HepG2 (cell line): ENCODE data around the gene DMPK. TPM values are rescaled to one million over a fixed set of nuclear protein-coding genes. Genes with fewer than 3 reads are reported as not detected.

Source experiments
- ATAC-seq: fragments of 200-7000 bp; cut with Tn5 transposase; 3 replicates; pipeline ENCODE4 v1.9.1; 2020; ENCODE audit warnings: mild to moderate bottlenecking, moderate library complexity
- BruUV-seq: library from RNA; stranded (reverse); fragments of 400-500 nt; replicated peaks from 2 replicates; lab custom pipeline; 2021; lab: Mats Ljungman, UMichigan
- CTCF ChIA-PET: fragments of 300-600 bp; formaldehyde crosslinking; extraction: SDS; loops from one replicate; lab custom pipeline; 2021; ENCODE audit warnings: low total read pairs, inconsistent platforms, low intra/inter-chr PET ratio; lab: Yijun Ruan, JAX
- POLR2A ChIA-PET: fragments of 350-600 bp; sonication (Branson Sonifier 250); formaldehyde crosslinking; loops from one replicate; lab custom pipeline; 2020; ENCODE audit warnings: antibody characterized with exemption, inconsistent platforms; lab: Yijun Ruan, JAX
- DNase-seq: peaks from one replicate; pipeline ENCODE4 v3.0.0-alpha.2; 2015; ENCODE audit warnings: low spot score
- FAIRE-seq: peaks from 3 replicates; lab custom pipeline; 2011; peaks lifted over from hg19 to GRCh38; lab: Jason Lieb, UNC
- H2AFZ ChIP-seq: one replicate; pipeline ENCODE4 v1.6.1; 2011; ENCODE audit warnings: low read length, inconsistent platforms
- H3K27ac ChIP-seq: fragments of 300-600 bp; 3 replicates; pipeline ENCODE4 v1.8.0; 2011; ENCODE audit warnings: mixed run types, mild to moderate bottlenecking, mixed read lengths, low read length, inconsistent platforms; ENCODE audit not compliant: insufficient read depth; ENCODE audit errors: extremely low read length
- H3K27me3 ChIP-seq, 2 experiments: fragments of 200-600 bp in 1 of 2; 2 replicates in 1 of 2; 3 replicates in 1 of 2; pipeline versions ENCODE4 v1.6.0 to v1.8.0; 2011; ENCODE audit warnings: low read length in 2 of 2, mild to moderate bottlenecking in 2 of 2, moderate library complexity in 2 of 2, inconsistent platforms in 1 of 2; ENCODE audit not compliant: insufficient read depth in 2 of 2, control insufficient read depth in 1 of 2
- H3K36me3 ChIP-seq, 2 experiments: fragments of 200-600 bp in 1 of 2; replicated peaks in 1 of 2; 2 replicates in 1 of 2; 3 replicates in 1 of 2; pipeline versions ENCODE4 v1.5.1 to v1.8.0; 2011; ENCODE audit warnings: low read length in 2 of 2, inconsistent platforms in 1 of 2; ENCODE audit not compliant: insufficient read depth in 2 of 2, control insufficient read depth in 1 of 2
- H3K4me1 ChIP-seq: 2 replicates; pipeline ENCODE4 v1.5.1; 2012; ENCODE audit warnings: low read length, inconsistent platforms; ENCODE audit not compliant: insufficient read depth
- H3K4me2 ChIP-seq: 2 replicates; pipeline ENCODE4 v1.6.0; 2011; ENCODE audit warnings: low read depth, low read length, inconsistent platforms
- H3K4me3 ChIP-seq, 3 experiments: fragments of 200-600 bp in 1 of 3; sonication (generic), shearing (Covaris generic) in 1 of 3; replicated peaks in 1 of 3; 2 replicates each; pipeline ENCODE4 v1.5.1; 2011 to 2016; ENCODE audit warnings: low read length in 3 of 3, inconsistent platforms in 2 of 3, low read depth in 2 of 3, mild to moderate bottlenecking in 2 of 3, control low read depth in 1 of 3, mixed read lengths in 1 of 3; ENCODE audit not compliant: insufficient read depth in 1 of 3
- H3K79me2 ChIP-seq: one replicate; pipeline ENCODE4 v1.6.1; 2011; ENCODE audit warnings: low read length, inconsistent platforms; ENCODE audit not compliant: insufficient read depth
- H3K9ac ChIP-seq: 2 replicates; pipeline ENCODE4 v1.6.0; 2011; ENCODE audit warnings: mild to moderate bottlenecking, low read depth, low read length, inconsistent platforms; ENCODE audit not compliant: insufficient read depth
- H3K9me3 ChIP-seq: 2 replicates; pipeline ENCODE4 v1.5.1; 2012; ENCODE audit warnings: mild to moderate bottlenecking, low read length
- H4K20me1 ChIP-seq: 2 replicates; pipeline ENCODE4 v1.6.0; 2011; ENCODE audit warnings: inconsistent platforms, mild to moderate bottlenecking, low read length, moderate library complexity; ENCODE audit not compliant: insufficient read depth
- FOXM1 ChIP-seq: sonication (generic); formaldehyde crosslinking; IDR thresholded peaks from 2 replicates; pipeline ENCODE4 v1.5.0; 2020; ENCODE audit warnings: missing genetic modification reagents
- MEIS1 ChIP-seq: sonication (generic); formaldehyde crosslinking; IDR thresholded peaks from 2 replicates; pipeline ENCODE4 v1.9.0; 2021; ENCODE audit warnings: mild to moderate bottlenecking, missing genetic modification reagents, moderate library complexity, borderline replicate concordance
- NR2F6 ChIP-seq, 2 experiments: IDR thresholded peaks; 2 replicates each; pipeline ENCODE4 v1.6.1; 2016; ENCODE audit warnings: antibody characterized with exemption in 1 of 2, mild to moderate bottlenecking in 1 of 2
- ZMAT5 ChIP-seq: sonication (generic); formaldehyde crosslinking; IDR thresholded peaks from 2 replicates; pipeline ENCODE4 v1.5.0; 2020; ENCODE audit warnings: mild to moderate bottlenecking, low read depth, missing genetic modification reagents, borderline replicate concordance
- ZNF10 ChIP-seq: sonication (generic); formaldehyde crosslinking; IDR thresholded peaks from 2 replicates; pipeline ENCODE4 v1.4.0; 2020; ENCODE audit warnings: mild to moderate bottlenecking, low read depth, missing genetic modification reagents, borderline replicate concordance
- ZNF501 ChIP-seq: sonication (generic); formaldehyde crosslinking; IDR thresholded peaks from 2 replicates; pipeline ENCODE4 v1.5.1; 2020; ENCODE audit warnings: mild to moderate bottlenecking, moderate library complexity, missing genetic modification reagents
- WGBS: methylation state at CpG from one replicate; pipeline ENCODE4 v1.1.6; 2017; ENCODE audit warnings: low lambda C conversion rate; 5-methylcytosine and 5-hydroxymethylcytosine counted together
- in situ Hi-C: cut with HindIII; loops from 2 replicates; pipeline ENCODE4 v1.10.0; 2017; ENCODE audit warnings: low pct_unique_long_range_greater_than_20kb; ENCODE audit not compliant: extremely low pct_ligation_motif_present
- intact Hi-C: fragments of 100-400 bp; cut with micrococcal nuclease; formaldehyde crosslinking; loops from one replicate; pipeline ENCODE4 v1.10.0; 2022; ENCODE audit not compliant: unreplicated experiment
- polyA plus RNA-seq, 8 experiments: library from polyadenylated mRNA; depleted of rRNA in 3 of 8; stranded (reverse) in 7 of 8; unstranded in 1 of 8; fragments of >200 nt; fragmentation: Illumina TruSeq in 4 of 8; extraction: Trizol in 4 of 8; gene quantifications; 2 replicates each; pipeline versions ENCODE4 v1.2.1 to v1.2.3, GENCODE V29; 2011 to 2016; ENCODE audit warnings: low read depth in 4 of 8, missing spikeins in 1 of 8, mixed read lengths in 1 of 8; ENCODE audit not compliant: insufficient read depth in 1 of 8
- total RNA-seq, 5 experiments: library from RNA; depleted of rRNA; stranded (reverse); fragments of >200 nt; fragmentation: Illumina TruSeq; extraction: Trizol; gene quantifications; 2 replicates each; pipeline ENCODE4 v1.2.3, GENCODE V29; 2016; ENCODE audit warnings: low read depth in 1 of 5
- TF ChIP-seq, protein P1 (sequence below): sonication (generic); formaldehyde crosslinking; IDR thresholded peaks from 2 replicates; pipeline ENCODE4 v1.8.0; 2022; ENCODE audit warnings: low read depth, missing genetic modification reagents
- TF ChIP-seq, protein P2 (sequence below): sonication (generic); formaldehyde crosslinking; IDR thresholded peaks from 2 replicates; pipeline ENCODE4 v1.4.0; 2020; ENCODE audit warnings: mild to moderate bottlenecking, missing genetic modification reagents
- TF ChIP-seq, protein P3 (sequence below): sonication (generic); formaldehyde crosslinking; IDR thresholded peaks from 2 replicates; pipeline ENCODE4 v1.5.0; 2020; ENCODE audit warnings: missing genetic modification reagents, mild to moderate bottlenecking, borderline replicate concordance
- TF ChIP-seq, protein P4 (sequence below): sonication (generic); formaldehyde crosslinking; IDR thresholded peaks from 2 replicates; pipeline ENCODE4 v1.4.0; 2020; ENCODE audit warnings: mild to moderate bottlenecking, missing genetic modification reagents
- TF ChIP-seq, protein P5 (sequence below): sonication (generic); formaldehyde crosslinking; IDR thresholded peaks from 2 replicates; pipeline ENCODE4 v1.4.0; 2020; ENCODE audit warnings: low read depth, missing genetic modification reagents
- TF ChIP-seq, protein P6 (sequence below): sonication (generic); formaldehyde crosslinking; conservative IDR thresholded peaks from 2 replicates; pipeline ENCODE4 v1.4.0; 2020; ENCODE audit warnings: missing genetic modification reagents

The DMPK gene
- total and polyA plus RNA-seq, 2 of the 13 experiments (the other 11 are each of a cell fraction or from before 2014, with no cell fraction given): 5.3 to 8.8 TPM

DNA sequence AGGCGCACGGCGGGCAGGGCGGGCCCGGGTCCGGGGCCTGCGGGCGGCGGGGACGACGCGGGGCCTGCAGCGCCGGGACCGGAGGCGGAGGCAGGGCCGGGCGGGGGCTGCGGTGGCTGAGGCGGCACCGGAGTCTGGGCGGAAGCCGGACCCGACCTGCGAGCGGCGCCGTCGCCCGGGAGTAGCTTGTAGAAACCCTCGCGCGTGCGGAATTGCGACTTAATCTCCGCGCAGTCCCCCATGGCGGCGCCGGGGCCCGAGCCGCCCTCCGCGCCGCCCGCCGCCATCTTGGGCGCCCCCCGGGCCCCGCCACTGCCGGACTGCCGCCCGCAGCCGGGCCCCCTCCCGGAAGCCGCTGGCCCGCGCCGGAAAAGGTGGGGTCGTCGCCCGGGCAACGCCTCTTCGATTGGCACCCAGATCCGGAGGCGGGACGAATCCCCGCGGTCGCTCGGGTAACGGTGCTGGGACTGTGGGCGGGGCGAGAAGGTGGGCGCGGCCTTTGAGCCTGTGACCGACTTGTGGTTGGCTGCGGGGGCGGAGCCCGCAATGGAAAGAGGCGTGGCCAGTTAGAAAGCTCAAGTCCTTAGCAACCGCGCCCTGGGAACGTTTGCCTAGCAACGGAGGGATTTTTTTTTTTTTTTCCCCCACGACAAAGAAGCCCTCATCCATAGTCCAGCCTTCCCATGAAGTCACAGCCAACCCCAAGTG is 10.3 kb upstream of the DMPK start, which contains the start of gene DMWD:
Gene DMWD, minus strand, starts transcription at position 376 of the 708 bp plus-strand sequence. Its CDS starts 89 bp downstream, at position 287.
- DNase-seq (peak; percentile 96), FAIRE-seq (peak; percentile 93), ATAC-seq (peak; percentile 92)
- Histone ChIP-seq H3K27me3 (peaks cover 0 to 9% of the 10 kb centered on the region in 2 experiments; a peak in 1 of 5 replicates), H3K4me1 (peaks cover 20% of the 10 kb centered on the region), H4K20me1 (no peaks in the 10 kb centered on the region), H3K4me2 (peak within 1 kb of the TSS; percentile 100), H3K9ac (peak within 1 kb of the TSS; percentile 88), H3K4me3 (peak within 1 kb of the TSS; percentile 93 to 99 (median 94)), H3K36me3 (peaks cover 11 to 21% of the 10 kb centered on the region in 2 experiments), H3K27ac (peak within 1 kb of the TSS; percentile 55), H2AFZ (no peak within 1 kb of the TSS), H3K79me2 (peaks cover 14% of the 10 kb centered on the region), H3K9me3 (no peaks in the 10 kb centered on the region)
- ChIA-PET CTCF (interaction anchor here (1.3 kb wide), 1 partner anchor 90 kb away, joined by 5 read pairs; no protein-coding TSS in a partner anchor), POLR2A (interaction anchor here (0.6 to 2.3 kb wide), 14 partner anchors 13 to 110 kb away, joined by 3 to 23 read pairs (median 3); partner anchors contain the start of genes MYPOP, SIX5 and SYMPK)
- in situ Hi-C loops (no loop called here), intact Hi-C loops (no loop called here)
- BruUV-seq: no TSS peak
- 1% methylated on average over 10 of the region's 86 CpGs for WGBS
- TF ChIP-seq MEIS1: no peak
- TF ChIP-seq, protein P1, sequence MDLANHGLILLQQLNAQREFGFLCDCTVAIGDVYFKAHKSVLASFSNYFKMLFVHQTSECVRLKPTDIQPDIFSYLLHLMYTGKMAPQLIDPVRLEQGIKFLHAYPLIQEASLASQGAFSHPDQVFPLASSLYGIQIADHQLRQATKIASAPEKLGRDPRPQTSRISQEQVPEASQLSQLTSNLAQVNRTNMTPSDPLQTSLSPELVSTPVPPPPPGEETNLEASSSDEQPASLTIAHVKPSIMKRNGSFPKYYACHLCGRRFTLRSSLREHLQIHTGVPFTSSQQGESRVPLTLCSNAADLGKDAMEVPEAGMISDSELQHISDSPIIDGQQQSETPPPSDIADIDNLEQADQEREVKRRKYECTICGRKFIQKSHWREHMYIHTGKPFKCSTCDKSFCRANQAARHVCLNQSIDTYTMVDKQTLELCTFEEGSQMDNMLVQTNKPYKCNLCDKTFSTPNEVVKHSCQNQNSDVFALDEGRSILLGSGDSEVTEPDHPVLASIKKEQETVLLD (CRISPR knock-in tag): no peak
- no peak for TF ChIP-seq FOXM1 (CRISPR knock-in tag)
- TF ChIP-seq, protein P2, sequence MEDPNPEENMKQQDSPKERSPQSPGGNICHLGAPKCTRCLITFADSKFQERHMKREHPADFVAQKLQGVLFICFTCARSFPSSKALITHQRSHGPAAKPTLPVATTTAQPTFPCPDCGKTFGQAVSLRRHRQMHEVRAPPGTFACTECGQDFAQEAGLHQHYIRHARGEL (CRISPR knock-in tag): no peak
- TF ChIP-seq, protein P3, sequence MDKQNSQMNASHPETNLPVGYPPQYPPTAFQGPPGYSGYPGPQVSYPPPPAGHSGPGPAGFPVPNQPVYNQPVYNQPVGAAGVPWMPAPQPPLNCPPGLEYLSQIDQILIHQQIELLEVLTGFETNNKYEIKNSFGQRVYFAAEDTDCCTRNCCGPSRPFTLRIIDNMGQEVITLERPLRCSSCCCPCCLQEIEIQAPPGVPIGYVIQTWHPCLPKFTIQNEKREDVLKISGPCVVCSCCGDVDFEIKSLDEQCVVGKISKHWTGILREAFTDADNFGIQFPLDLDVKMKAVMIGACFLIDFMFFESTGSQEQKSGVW (CRISPR knock-in tag): no peak
- TF ChIP-seq NR2F6 (IDR thresholded peaks at IDR 0.05): no peak
- TF ChIP-seq NR2F6 (CRISPR knock-in tag; IDR thresholded peaks at IDR 0.05): no peak
- TF ChIP-seq ZNF10: no peak
- TF ChIP-seq, protein P4, sequence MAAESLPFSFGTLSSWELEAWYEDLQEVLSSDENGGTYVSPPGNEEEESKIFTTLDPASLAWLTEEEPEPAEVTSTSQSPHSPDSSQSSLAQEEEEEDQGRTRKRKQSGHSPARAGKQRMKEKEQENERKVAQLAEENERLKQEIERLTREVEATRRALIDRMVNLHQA (CRISPR knock-in tag): no peak
- no peak for TF ChIP-seq ZNF501 (CRISPR knock-in tag)
- TF ChIP-seq, protein P5, sequence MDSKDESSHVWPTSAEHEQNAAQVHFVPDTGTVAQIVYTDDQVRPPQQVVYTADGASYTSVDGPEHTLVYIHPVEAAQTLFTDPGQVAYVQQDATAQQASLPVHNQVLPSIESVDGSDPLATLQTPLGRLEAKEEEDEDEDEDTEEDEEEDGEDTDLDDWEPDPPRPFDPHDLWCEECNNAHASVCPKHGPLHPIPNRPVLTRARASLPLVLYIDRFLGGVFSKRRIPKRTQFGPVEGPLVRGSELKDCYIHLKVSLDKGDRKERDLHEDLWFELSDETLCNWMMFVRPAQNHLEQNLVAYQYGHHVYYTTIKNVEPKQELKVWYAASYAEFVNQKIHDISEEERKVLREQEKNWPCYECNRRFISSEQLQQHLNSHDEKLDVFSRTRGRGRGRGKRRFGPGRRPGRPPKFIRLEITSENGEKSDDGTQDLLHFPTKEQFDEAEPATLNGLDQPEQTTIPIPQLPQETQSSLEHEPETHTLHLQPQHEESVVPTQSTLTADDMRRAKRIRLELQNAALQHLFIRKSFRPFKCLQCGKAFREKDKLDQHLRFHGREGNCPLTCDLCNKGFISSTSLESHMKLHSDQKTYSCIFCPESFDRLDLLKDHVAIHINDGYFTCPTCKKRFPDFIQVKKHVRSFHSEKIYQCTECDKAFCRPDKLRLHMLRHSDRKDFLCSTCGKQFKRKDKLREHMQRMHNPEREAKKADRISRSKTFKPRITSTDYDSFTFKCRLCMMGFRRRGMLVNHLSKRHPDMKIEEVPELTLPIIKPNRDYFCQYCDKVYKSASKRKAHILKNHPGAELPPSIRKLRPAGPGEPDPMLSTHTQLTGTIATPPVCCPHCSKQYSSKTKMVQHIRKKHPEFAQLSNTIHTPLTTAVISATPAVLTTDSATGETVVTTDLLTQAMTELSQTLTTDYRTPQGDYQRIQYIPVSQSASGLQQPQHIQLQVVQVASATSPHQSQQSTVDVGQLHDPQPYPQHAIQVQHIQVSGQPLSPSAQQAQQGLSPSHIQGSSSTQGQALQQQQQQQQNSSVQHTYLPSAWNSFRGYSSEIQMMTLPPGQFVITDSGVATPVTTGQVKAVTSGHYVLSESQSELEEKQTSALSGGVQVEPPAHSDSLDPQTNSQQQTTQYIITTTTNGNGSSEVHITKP (CRISPR knock-in tag): no peak
- TF ChIP-seq, protein P6, sequence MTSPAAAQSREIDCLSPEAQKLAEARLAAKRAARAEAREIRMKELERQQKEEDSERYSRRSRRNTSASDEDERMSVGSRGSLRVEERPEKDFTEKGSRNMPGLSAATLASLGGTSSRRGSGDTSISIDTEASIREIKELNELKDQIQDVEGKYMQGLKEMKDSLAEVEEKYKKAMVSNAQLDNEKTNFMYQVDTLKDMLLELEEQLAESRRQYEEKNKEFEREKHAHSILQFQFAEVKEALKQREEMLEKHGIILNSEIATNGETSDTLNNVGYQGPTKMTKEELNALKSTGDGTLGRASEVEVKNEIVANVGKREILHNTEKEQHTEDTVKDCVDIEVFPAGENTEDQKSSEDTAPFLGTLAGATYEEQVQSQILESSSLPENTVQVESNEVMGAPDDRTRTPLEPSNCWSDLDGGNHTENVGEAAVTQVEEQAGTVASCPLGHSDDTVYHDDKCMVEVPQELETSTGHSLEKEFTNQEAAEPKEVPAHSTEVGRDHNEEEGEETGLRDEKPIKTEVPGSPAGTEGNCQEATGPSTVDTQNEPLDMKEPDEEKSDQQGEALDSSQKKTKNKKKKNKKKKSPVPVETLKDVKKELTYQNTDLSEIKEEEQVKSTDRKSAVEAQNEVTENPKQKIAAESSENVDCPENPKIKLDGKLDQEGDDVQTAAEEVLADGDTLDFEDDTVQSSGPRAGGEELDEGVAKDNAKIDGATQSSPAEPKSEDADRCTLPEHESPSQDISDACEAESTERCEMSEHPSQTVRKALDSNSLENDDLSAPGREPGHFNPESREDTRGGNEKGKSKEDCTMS (CRISPR knock-in tag): no peak
- no peak for TF ChIP-seq ZMAT5 (CRISPR knock-in tag)
